Nucleus accumbens (tissue), 56 donors: Measurements from ENCODE around the gene RBMS1.
A peak's percentile ranks its signal among the peaks of the same experiment; 100 is the strongest.

Source experiments
- DNase-seq, 56 donors: peaks; one replicate each; lab custom pipeline; 2025; lab: John Stamatoyannopoulos, UW

RBMS1 gene

GRCh38 chr2:160390544-160391455, 102.8 kb downstream of the RBMS1 start:
- no peak for DNase-seq

- no peak for DNase-seq
Observed at GRCh38 chr2:160389875-160390274, 103.7 kb downstream of the RBMS1 start.

- peak in 2 of 56 donors; percentile 7 to 23 for DNase-seq
Observed at GRCh38 chr2:160388464-160389263, 104.9 kb downstream of the RBMS1 start.

- DNase-seq = peak in 1 of 56 donors; percentile 13
Observed at GRCh38 chr2:160387558-160388262, 105.9 kb downstream of the RBMS1 start.

- no peak for DNase-seq
Observed at GRCh38 chr2:160384791-160385190, 108.8 kb downstream of the RBMS1 start.

GRCh38 chr2:160381425-160381951, 112.1 kb downstream of the RBMS1 start:
- no peak for DNase-seq

GRCh38 chr2:160380611-160381010, 113.0 kb downstream of the RBMS1 start:
- no peak for DNase-seq

- DNase-seq = no peak
Observed at GRCh38 chr2:160380000-160380570, 113.5 kb downstream of the RBMS1 start.

- no peak for DNase-seq
Observed at GRCh38 chr2:160379399-160379798, 114.2 kb downstream of the RBMS1 start.

- no peak for DNase-seq
Observed at GRCh38 chr2:160377204-160377995, 116.2 kb downstream of the RBMS1 start.

GRCh38 chr2:160376576-160376975, 117.0 kb downstream of the RBMS1 start:
- no peak for DNase-seq

- DNase-seq = no peak
Observed at GRCh38 chr2:160375802-160376469, 117.7 kb downstream of the RBMS1 start.

- DNase-seq = no peak
Observed at GRCh38 chr2:160375037-160375436, 118.6 kb downstream of the RBMS1 start.

- no peak for DNase-seq
Observed at GRCh38 chr2:160373666-160374065, 119.9 kb downstream of the RBMS1 start.

GRCh38 chr2:160373263-160373662, 120.3 kb downstream of the RBMS1 start:
- DNase-seq = no peak

- no peak for DNase-seq
Observed at GRCh38 chr2:160372585-160372984, 121.0 kb downstream of the RBMS1 start.

- no peak for DNase-seq
Observed at GRCh38 chr2:160372010-160372356, 121.6 kb downstream of the RBMS1 start.

- DNase-seq = no peak
Observed at GRCh38 chr2:160371251-160372009, 122.2 kb downstream of the RBMS1 start.
